Hepatic stellate cell (primary cell): ENCODE results near the gene COPE.

Source experiments
- DNase-seq: peaks from one replicate; pipeline ENCODE4 v3.0.0; 2011; ENCODE audit warnings: low spot score

Gene COPE

GRCh38 chr19:18894254-18895037 lies 24.7 kb downstream of the COPE start:
- peak; percentile 66 for DNase-seq

GRCh38 chr19:18893587-18894253 lies 25.5 kb downstream of the COPE start:
- no peak for DNase-seq

- DNase-seq, result no peak
Measured at GRCh38 chr19:18889949-18890745, 29.0 kb downstream of the COPE start.

DNA sequence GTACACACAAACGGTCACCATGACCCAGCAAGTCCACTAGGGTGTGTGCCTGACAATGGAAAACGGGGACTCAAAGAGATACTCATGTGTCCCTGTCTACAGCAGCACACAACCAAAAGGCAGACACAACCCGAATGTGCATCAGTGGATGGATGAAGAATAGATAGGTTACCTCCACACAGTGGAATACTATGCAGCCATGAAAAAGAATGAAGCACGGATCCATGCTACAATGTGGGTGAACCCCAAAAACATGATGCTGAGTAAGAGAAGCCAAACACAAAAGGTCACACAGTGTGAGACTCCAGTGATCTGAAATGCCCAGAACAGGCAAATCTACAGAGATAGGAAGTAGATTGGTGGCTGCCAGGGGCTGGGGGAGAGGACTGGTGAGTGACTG lies 32.2 kb downstream of the COPE start:
- no peak for DNase-seq

DNA sequence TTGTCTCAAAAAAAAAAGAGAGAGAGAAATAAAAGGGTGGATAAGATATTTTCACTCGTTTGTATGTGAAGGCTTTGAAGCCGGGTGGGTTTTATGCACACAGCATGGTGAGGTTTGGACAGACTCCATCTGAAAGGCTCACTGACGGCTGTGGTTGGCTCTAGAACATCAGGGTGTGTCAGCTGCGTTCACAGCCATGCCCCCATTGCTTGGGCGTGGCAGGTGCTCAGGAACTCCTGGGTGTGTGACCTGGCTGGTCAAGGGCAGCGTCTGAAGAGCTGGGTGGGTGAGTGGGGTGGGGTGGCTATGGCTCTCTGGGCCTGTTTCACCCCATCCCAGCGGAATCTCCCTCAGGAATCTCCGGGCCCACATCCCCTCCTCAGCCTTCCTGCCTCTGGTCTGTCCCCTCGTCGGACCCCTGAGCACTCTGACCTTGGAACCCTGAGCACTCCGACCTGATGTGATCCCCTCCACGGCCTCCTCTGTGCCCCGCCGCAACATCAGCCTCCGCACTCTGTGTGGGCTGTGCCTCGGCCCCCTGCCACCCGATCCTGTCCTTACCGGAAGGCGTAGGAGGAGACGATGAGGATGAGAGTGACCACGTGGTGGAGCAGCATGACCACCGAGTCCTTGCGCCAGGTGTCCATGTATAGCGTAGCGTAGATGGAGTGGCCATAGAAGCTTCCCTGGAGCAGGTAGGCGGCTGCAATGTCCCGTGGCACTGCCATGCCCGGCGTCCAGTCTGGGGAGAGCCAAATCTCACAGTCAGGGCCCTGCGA lies 35.5 kb downstream of the COPE start:
- DNase-seq, result no peak

- no peak for DNase-seq
Measured at GRCh38 chr19:18881491-18881890, 37.7 kb downstream of the COPE start.

DNA sequence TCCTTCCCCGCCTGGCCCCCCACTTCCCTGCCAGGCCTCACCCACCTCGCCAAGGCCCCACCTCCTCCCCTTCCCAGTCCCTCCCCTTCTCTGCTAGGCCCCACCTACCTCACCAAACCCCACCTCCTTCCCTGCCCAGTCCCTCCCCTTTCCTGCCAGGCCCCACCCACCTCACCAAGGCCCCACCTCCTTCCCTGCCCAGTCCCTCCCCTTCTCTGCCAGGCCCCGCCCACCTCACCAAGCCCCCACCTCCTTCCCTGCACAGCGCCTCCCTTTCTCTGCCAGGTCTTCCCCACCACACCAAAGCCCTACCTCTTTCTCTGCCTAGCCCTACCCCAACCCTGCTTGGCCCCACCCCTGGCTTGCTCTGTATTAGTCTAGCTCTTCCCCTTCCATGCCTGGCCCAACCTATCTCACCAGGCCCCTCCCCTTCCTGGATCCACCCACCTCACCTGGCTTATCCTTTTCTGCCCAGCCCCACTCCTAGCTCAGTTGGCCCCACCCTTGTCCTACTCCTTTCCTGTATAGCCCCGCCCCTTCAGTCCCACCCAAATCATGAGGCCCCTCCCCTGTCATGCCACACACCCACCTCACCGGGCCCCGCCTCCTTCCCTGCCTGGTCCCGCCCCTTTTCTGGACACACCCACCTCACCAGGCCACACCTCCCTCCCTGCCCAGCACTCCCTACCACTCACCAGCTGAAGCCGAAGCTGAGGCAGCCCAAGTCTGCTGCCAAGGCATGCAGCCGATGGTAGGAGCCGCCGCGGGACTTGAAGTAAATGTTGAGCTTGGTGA lies 39.4 kb downstream of the COPE start:
- DNase-seq, result no peak

DNA sequence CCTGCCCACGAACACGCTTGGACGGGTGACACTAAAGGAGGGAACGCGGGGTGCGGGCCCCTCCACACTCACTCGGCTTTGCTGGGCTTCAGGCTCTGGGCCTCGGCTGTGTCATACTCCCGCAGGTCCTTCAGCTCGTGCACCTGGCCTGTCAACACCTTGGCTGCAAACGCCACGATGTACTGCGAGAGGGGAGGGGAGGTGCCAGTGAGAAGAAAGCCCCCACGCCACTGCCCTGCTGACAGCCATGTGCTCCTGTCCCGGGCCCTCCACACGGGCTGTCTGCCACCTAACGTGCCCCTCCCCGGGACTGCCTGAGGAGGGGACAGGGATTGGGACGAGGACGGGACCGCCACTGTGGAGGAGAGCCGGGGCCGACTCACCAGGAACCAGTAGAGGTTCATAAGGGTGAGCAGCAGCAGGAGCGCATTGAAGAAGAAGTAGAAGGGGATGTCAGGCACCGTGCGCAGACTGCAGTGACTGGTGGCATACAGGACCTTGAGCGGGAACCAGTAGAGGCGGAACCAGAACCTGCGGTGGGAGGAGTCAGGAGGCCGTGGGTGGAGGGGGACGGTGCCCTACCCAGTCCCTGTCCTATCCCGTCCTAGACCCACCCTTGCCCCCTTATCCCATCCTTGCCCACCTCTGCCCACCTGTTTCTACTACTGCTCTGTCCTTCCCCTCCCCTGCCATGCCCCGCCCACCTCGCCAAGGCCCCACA lies 40.2 kb downstream of the COPE start:
- no peak for DNase-seq

DNA sequence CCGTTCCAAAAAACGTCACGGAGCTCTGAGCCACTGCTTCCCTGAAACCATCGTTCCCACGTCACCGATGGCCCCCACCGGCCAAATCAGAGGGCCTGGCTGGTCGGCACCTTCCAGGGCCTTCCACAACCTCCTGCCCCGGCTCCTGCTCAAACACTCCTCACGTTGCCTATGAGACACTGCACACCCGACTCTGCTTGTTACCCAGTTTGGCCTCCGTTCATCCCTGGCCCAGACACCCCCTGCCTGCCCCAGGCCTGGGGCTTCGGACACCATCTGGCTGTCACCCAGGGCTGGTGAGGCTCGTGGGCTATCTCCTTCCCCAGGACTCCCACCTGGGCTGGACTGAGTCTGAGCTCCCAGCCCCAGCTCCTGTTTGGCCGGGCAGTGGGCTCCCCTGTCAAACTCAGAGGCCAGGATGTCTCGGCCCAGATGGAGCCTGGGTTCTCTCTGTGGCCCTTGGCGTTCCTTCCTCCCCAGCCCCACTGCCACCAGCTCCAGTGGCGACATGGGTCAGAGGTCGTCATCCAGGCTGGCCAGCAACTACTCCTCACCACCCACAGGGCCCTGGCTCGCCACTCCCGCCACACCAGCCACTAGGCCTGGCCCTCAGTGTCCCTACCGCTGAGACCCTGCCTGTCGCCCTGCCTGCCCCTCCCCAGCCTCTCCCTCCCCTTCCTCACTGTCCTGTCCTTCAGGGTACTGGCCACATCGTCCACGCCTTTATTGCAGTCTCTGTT lies 41.0 kb downstream of the COPE start:
- no peak for DNase-seq

DNA sequence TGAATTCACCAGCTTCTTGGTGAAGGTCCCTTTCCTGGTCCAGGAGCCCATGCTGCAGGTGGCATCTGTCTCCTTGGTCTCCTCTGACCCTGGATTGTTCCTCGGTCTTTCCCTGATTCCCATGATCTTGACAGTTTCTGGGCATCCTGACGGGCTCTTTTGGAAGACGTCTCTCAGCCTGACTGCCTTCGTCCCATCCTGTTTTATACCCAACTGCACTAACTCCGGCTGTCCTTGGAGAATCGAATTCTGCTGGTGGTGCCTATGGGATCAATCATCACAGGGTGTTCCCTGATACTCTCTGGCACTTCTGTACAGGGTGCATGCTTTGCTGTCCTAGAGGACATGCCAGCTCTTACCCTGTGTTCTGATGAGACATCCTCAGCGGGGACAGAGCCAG lies 42.3 kb downstream of the COPE start:
- no peak for DNase-seq

- DNase-seq, result no peak
Measured at GRCh38 chr19:18875726-18876125, 43.5 kb downstream of the COPE start.

DNA sequence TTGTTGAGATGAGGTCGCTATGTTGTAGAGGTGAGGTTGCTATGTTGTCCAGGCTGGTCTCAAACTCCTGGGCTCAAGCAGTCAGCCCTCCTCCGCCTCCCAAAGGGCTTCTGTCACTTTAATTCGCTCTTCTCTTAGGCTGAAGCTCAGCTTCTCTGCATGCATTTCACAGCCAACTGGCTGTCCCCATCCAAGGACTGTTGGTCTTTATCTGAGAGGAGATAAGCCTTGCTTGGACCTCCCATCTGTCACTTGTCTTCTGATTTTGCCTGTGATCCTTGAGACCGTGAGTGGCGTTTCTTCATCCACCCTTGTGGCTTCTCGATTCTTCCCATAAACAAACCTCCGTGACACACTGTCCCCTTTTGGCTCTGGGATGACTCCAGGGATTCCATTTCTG lies 47.6 kb downstream of the COPE start:
- DNase-seq, result no peak

DNA sequence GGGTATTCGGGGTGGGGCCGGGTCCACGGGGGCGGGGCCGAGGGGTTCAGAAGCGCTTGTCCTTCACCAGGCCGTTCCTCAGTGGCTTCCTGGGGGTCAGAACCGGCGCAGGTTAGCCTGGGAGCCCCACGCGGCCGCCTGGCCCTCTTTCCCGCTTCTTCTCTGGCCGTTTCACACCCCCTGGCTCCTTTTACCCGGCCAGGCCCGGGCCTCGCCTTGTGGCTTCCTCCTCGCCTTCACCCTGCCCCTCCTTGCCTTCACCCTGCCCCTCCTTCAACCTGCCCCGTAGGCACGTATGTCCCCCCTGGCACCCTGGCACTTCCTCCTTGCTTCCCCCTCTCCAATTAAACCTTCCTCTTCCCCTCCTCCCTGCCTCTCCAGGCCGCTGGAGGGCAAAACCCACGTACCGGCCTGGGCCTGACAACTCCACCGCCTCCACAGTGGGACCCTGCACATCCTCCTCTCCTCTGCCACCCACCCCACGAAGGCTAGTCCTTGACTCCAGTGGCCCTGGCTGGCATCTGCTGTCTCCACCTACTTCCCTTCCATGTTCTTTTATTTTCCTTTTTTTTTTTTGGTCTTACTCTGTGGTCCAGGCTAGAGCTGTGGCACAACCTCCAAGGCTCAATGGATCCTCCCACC lies 48.5 kb downstream of the COPE start:
- DNase-seq, result no peak

GRCh38 chr19:18869781-18870530 lies 49.2 kb downstream of the COPE start:
- no peak for DNase-seq

DNA sequence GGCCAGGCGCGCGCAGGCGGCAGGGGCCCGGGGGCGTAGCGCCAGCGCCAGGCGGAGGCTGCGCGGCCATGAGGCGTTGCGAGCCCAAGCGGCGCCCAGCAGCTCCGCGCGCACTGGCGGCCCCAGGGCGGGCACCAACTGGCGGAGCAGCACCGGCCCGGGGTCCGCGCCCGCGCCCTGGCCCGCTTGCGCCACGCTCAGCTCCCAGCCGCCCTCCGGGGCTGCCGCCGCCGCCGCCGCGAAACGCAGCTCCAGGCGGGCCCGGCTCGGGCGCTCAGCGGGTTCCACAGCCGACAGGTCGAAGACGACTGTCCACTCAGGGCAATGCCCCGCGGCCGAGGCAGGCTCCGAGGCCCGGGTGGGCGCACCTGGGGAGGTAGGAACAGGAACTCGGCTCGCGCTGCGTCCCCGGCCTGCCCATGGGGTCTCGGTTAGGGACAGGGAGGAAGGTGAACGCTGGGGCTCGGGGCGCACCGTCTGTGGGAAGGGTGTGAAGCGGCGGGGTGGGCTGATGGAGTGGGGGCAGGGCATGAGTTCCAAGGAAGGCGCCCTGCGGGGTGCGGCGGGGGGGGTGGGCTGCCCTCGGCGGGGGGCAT lies 50.1 kb downstream of the COPE start:
- no peak for DNase-seq

GRCh38 chr19:18868380-18869022 lies 50.7 kb downstream of the COPE start:
- no peak for DNase-seq

GRCh38 chr19:18867751-18868150 lies 51.4 kb downstream of the COPE start:
- no peak for DNase-seq

DNA sequence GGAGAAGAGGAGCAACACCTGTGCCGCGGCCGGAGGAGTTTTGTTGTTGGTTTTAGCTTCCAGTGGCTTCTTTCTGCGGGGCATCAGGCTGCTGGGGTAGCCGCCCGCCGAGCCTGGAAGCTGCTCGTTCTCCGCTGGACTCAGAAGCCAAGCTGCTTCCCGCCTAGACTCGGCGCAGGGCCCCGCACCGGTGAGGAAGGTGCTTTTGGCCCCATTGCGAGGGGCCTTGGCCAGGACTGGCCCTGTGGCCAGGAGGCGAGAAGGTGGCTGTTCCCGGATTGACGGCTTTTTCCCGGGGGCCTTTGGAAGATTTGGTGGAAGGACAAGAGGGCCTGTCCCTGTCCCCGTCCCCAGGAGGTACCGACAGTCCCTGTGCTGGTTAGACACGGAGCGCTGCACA lies 52.0 kb downstream of the COPE start:
- DNase-seq, result no peak
